Endothelial cell of umbilical vein (primary cell): ENCODE results near the gene TRAP1. TPM values are rescaled to one million over a fixed set of nuclear protein-coding genes. Genes with fewer than 3 reads are reported as not detected.

ENCODE experiments used
- BruUV-seq: library from RNA; stranded (reverse); fragments of 400-500 nt; replicated peaks from 2 replicates; lab custom pipeline; 2021; lab: Mats Ljungman, UMichigan
- CTCF ChIA-PET: fragments of 300-600, 350-600 bp; sonication (Branson Sonifier 250); formaldehyde crosslinking; loops from one replicate; lab custom pipeline; 2021; ENCODE audit warnings: antibody characterized with exemption, inconsistent platforms; lab: Charles Lee
- POLR2A ChIA-PET: fragments of 300-600, 350-600 bp; sonication (Branson Sonifier 250); formaldehyde crosslinking; loops from one replicate; lab custom pipeline; 2021; ENCODE audit warnings: antibody characterized with exemption, inconsistent platforms; lab: Charles Lee
- DNase-seq: peaks from one replicate; pipeline ENCODE4 v3.0.0-alpha.2; 2011; ENCODE audit warnings: low read depth, low spot score
- FAIRE-seq: peaks from 2 replicates; lab custom pipeline; 2011; peaks lifted over from hg19 to GRCh38; lab: Jason Lieb, UNC
- H2AFZ ChIP-seq: 2 replicates; pipeline ENCODE4 v1.6.0; 2012; ENCODE audit warnings: low read depth, low read length, control low read depth, inconsistent platforms
- H3K27ac ChIP-seq: 2 replicates; pipeline ENCODE4 v1.5.1; 2011; ENCODE audit warnings: low read depth, mild to moderate bottlenecking, control low read depth, low read length, moderate library complexity; ENCODE audit not compliant: insufficient read depth
- H3K27me3 ChIP-seq, 2 experiments: 2 replicates each; pipeline versions ENCODE4 v1.6.0 to v1.6.1; 2011; ENCODE audit warnings: low read length in 2 of 2, mixed read lengths in 1 of 2; ENCODE audit not compliant: control insufficient read depth in 2 of 2, insufficient read depth in 2 of 2
- H3K36me3 ChIP-seq, 2 experiments: 2 replicates in 1 of 2; 3 replicates in 1 of 2; pipeline ENCODE4 v1.5.1; 2011; ENCODE audit warnings: low read length in 2 of 2, mild to moderate bottlenecking in 1 of 2, moderate library complexity in 1 of 2; ENCODE audit not compliant: control insufficient read depth in 2 of 2, insufficient read depth in 2 of 2; ENCODE audit errors: extremely low read depth in 1 of 2
- H3K4me1 ChIP-seq: 3 replicates; pipeline ENCODE4 v1.5.1; 2011; ENCODE audit warnings: mild to moderate bottlenecking, low read length; ENCODE audit not compliant: control insufficient read depth, insufficient read depth; ENCODE audit errors: extremely low read depth
- H3K4me2 ChIP-seq: 2 replicates; pipeline ENCODE4 v1.6.1; 2011; ENCODE audit warnings: low read length, control low read depth, mixed read lengths; ENCODE audit not compliant: insufficient read depth
- H3K4me3 ChIP-seq, 3 experiments: fragments of 200-600 bp in 1 of 3; sonication (generic), shearing (Covaris generic) in 1 of 3; replicated peaks in 1 of 3; 2 replicates each; pipeline ENCODE4 v1.5.1; 2011 to 2016; ENCODE audit warnings: control low read depth in 3 of 3, low read length in 3 of 3, mild to moderate bottlenecking in 2 of 3, inconsistent platforms in 1 of 3, low read depth in 1 of 3, moderate library complexity in 1 of 3; ENCODE audit not compliant: insufficient read depth in 1 of 3
- H3K79me2 ChIP-seq: 2 replicates; pipeline ENCODE4 v1.6.0; 2012; ENCODE audit warnings: low read length, inconsistent platforms; ENCODE audit not compliant: control insufficient read depth, insufficient read depth
- H3K9ac ChIP-seq: replicated peaks from 2 replicates; pipeline ENCODE3; 2011; ENCODE audit warnings: low read length, control low read depth; ENCODE audit not compliant: insufficient read depth; ENCODE audit errors: extremely low read depth
- H3K9me1 ChIP-seq: replicated peaks from 3 replicates; pipeline ENCODE4 v1.6.0; 2011; ENCODE audit warnings: mild to moderate bottlenecking, low read length; ENCODE audit not compliant: control insufficient read depth, insufficient read depth; ENCODE audit errors: extremely low read depth
- H3K9me3 ChIP-seq: replicated peaks from 2 replicates; pipeline ENCODE4 v1.5.1; 2012; ENCODE audit warnings: low read length, inconsistent platforms; ENCODE audit not compliant: control insufficient read depth, insufficient read depth
- H4K20me1 ChIP-seq: replicated peaks from 2 replicates; pipeline ENCODE3; 2011; ENCODE audit warnings: mild to moderate bottlenecking, low read length; ENCODE audit not compliant: control insufficient read depth, insufficient read depth; ENCODE audit errors: extremely low read depth
- CTCF ChIP-seq, 2 donors: IDR thresholded peaks; 1 replicate in 1 of 2; 2 replicates in 1 of 2; pipeline ENCODE4 v1.5.1; 2011; ENCODE audit warnings: low read length in 2 of 2, mild to moderate bottlenecking in 2 of 2, moderate library complexity in 2 of 2, control low read depth in 1 of 2, inconsistent platforms in 1 of 2, low read depth in 1 of 2; ENCODE audit not compliant: insufficient read depth in 1 of 2; ENCODE audit errors: extremely low read depth in 1 of 2
- EZH2 ChIP-seq: IDR thresholded peaks from 2 replicates; pipeline ENCODE4 v1.6.1; 2012; ENCODE audit warnings: borderline replicate concordance, low read depth, mild to moderate bottlenecking, moderate library complexity, low read length, inconsistent platforms; ENCODE audit not compliant: severe bottlenecking
- FOS ChIP-seq: IDR thresholded peaks from 2 replicates; pipeline ENCODE4 v1.6.1; 2011; ENCODE audit warnings: mild to moderate bottlenecking, low read length, moderate library complexity, borderline replicate concordance; ENCODE audit not compliant: insufficient read depth
- JUN ChIP-seq: IDR thresholded peaks from 2 replicates; pipeline ENCODE4 v1.6.1; 2011; ENCODE audit warnings: borderline replicate concordance, low read depth; ENCODE audit not compliant: insufficient read length, insufficient read depth
- MAX ChIP-seq: IDR thresholded peaks from 2 replicates; pipeline ENCODE4 v1.6.1; 2011; ENCODE audit not compliant: insufficient read depth, insufficient read length
- MYC ChIP-seq: IDR thresholded peaks from one replicate; pipeline ENCODE4 v1.6.1; 2011; ENCODE audit warnings: mild to moderate bottlenecking, low read depth, low read length
- POLR2A ChIP-seq: IDR thresholded peaks from 2 replicates; pipeline ENCODE4 v1.6.1; 2012; ENCODE audit warnings: low read depth, mild to moderate bottlenecking, control low read depth, low read length
- POLR2AphosphoS5 ChIP-seq: IDR thresholded peaks from 2 replicates; pipeline ENCODE4 v1.6.1; 2012; ENCODE audit warnings: low read depth, mild to moderate bottlenecking, control low read depth, low read length, moderate library complexity; ENCODE audit not compliant: insufficient read depth
- dilution Hi-C: fragments of 300-500 bp; cut with MboI; formaldehyde crosslinking; loops from one replicate; pipeline ENCODE4 v1.15.0; 2019; ENCODE audit warnings: low sequenced_read_pairs; ENCODE audit not compliant: extremely low pct_ligation_motif_present
- intact Hi-C: fragments of 100-400 bp; cut with micrococcal nuclease; formaldehyde crosslinking; loops from one replicate; pipeline ENCODE4 v1.10.0; 2022
- polyA plus RNA-seq, 4 experiments: library from polyadenylated mRNA; depleted of rRNA in 3 of 4; stranded (reverse) in 3 of 4; unstranded in 1 of 4; fragments of >200 nt; gene quantifications; 2 replicates each; pipeline versions ENCODE4 v1.2.1 to v1.2.3, GENCODE V29; 2011 to 2012; ENCODE audit warnings: missing spikeins in 1 of 4
- total RNA-seq: library from RNA; stranded (reverse); gene quantifications from 2 replicates; pipeline ENCODE4 v1.2.3, GENCODE V29; 2021

Gene TRAP1
- total and polyA plus RNA-seq, 2 donors (not counting 3 experiments of a cell fraction or from before 2014, with no cell fraction given), result 95.6 to 102 TPM

GRCh38 chr16:3677994-3678393 is 39.3 kb downstream of the TRAP1 start:
- intact Hi-C loops (loop anchor here (1.0 kb wide), 2 partner anchors 12 to 39 kb away; partner anchors contain the start of gene TRAP1), dilution Hi-C loops (no loop called here)
- CTCF ChIA-PET, result interaction anchor here (0.9 to 3.8 kb wide), 5 partner anchors 10 to 51 kb away, joined by 3 to 29 read pairs (median 10); partner anchors contain the start of gene DNASE1
- POLR2A ChIA-PET, result no interaction called here
- no peak overlapping the region for H3K27ac ChIP-seq
- H3K9me1 ChIP-seq, result no peaks in the 10 kb centered on the region
- no peaks in the 10 kb centered on the region for H3K9me3 ChIP-seq
- DNase-seq (no peak), FAIRE-seq (no peak)
- H3K79me2 ChIP-seq, result no peaks in the 10 kb centered on the region
- BruUV-seq, result no TSS peak
- TF ChIP-seq MAX (no peak), CTCF (IDR thresholded peaks at IDR 0.05; ENCODE audit: extremely low read depth in 1 of 2, insufficient read depth in 1 of 2, low read depth in 1 of 2, low read length in 2 of 2) (no peak), EZH2 (no peak), POLR2AphosphoS5 (no peak), POLR2A (no peak), FOS (no peak), MYC (no peak), JUN (no peak)
- H3K4me3 ChIP-seq, result no peak overlapping the region
- H3K36me3 ChIP-seq, result peaks cover 5 to 18% of the 10 kb centered on the region in 2 experiments
- no peak overlapping the region for H3K4me2 ChIP-seq
- H3K27me3 ChIP-seq, result no peaks in the 10 kb centered on the region
- H4K20me1 ChIP-seq, result no peaks in the 10 kb centered on the region
- H3K4me1 ChIP-seq, result peaks cover 12% of the 10 kb centered on the region
- no peak overlapping the region for H3K9ac ChIP-seq
- no peak overlapping the region for H2AFZ ChIP-seq
